GM19324 (cell line): ENCODE measurements around the gene FOXN1.
"Not testable (repeated sequence)": the region's sequence is repeated elsewhere in the genome, so short reads cannot be mapped to it uniquely, and the experiment has no call there.

Experiments
- ATAC-seq: cut with Tn5 transposase; IDR thresholded peaks from one replicate; pipeline ENCODE4 v1.9.1; 2021; ENCODE audit warnings: mild to moderate bottlenecking, moderate library complexity; ENCODE audit not compliant: unreplicated experiment, low FRiP score

FOXN1 gene

GRCh38 chr17:28572259-28573039 lies 66.3 kb downstream of the FOXN1 start:
- ATAC-seq, result no peak

DNA sequence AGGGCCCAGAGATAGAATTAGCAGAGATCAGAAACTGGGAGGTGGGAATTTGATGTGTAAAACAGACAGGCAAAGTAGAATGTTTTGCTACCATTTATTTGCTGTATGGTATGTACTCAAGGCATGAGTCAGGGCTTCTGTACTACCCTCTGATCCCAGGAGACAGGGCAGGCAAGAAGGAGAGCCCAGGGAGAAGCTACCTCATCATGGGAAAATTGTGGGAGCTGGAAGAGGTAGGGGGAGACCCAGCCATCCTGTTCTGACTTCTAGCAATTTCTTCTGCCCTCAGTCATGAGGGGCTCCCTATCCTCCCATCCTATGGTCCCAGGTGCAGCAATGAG lies 66.9 kb downstream of the FOXN1 start:
- no peak for ATAC-seq

DNA sequence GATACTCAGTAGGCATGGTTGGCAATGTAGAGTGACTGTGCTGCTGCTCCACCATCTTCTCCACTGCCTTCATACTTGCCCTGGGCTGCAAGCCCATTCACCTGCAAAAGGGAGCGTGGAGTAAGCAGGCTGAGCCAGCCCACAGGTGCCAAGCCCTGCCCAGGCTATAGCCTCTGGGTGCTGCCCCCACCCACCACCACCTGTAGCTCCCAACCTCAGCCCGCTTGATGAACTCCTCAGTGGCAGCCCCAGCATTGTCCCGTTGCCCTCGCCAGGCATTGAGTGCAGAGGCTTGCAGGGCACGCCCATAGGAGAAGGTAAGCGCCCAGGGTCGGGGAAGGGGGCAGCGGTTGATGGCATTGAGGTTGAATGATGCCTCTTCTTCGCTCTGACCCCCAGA lies 67.4 kb downstream of the FOXN1 start:
- no peak for ATAC-seq

DNA sequence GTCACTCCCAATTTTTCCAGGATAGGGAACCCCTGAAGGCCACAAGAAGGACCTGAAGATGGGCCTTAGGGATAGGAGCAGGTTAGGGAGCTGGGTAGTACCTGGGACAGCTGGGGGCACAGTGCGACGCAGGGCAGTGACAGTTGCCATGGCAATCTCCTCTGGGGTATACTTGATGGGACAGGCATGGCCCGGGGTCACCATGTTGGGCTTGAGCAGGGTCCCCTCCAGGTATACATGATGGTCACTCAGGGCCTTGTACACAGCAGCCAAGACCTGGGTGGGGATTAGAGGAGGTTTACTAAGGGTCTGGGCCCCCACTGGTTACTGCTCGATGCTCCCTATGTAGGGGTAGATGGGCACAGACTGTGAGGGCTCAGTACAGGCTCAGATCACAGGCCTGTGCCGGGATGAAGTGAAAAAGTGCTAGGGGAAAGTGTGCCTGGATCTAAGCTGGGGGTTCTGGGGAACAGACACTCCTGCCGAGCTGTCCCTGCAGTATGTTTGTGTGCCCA lies 67.9 kb downstream of the FOXN1 start:
- no peak for ATAC-seq

- ATAC-seq, result no peak
These were observed 68.4 kb downstream of the FOXN1 start for GRCh38 chr17:28574526-28574925.

DNA sequence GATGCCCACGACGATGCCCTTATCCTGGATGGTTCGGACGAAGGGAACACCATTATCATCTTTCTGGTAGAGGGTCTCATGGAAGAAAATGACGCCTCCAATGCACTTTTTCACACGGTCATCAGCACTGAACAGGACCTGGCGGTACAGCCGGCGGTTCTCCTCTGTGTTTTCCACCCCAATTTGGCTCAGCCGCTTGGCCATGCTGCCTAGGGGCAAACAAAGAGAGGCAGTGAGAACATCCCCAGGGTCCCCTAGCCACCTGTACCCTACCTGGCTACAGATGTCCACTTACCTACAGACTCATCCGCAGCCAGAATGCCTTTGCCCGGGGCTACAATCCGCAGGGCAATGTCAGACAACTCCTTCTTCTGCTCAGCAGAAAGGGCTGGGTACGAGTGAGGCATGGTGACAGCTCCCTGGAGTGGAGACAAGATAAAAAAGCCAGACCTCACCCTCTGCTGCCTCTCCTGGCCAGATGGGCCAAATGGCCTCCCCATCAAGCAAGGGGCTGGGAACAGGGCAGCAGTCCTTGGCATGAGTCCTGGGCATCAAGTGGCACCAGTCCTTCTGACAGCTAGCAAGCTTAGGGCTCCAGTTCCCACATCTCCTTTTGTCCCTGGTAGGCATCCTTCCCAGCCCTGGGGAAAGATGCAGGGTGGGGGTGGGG lies 69.1 kb downstream of the FOXN1 start:
- no peak for ATAC-seq

GRCh38 chr17:28576016-28576415 lies 69.9 kb downstream of the FOXN1 start:
- ATAC-seq, result not testable (repeated sequence)

- peak; percentile 77 for ATAC-seq
These were observed 70.8 kb downstream of the FOXN1 start, which contains the start of gene ALDOC for GRCh38 chr17:28576758-28577465. Gene ALDOC (minus strand): TSS chr17:28576895. CDS start chr17:28575532, 1,363 bp downstream.

- ATAC-seq, result no peak
These were observed 71.3 kb downstream of the FOXN1 start for GRCh38 chr17:28577466-28577824.

GRCh38 chr17:28578246-28579195 lies 72.4 kb downstream of the FOXN1 start:
- ATAC-seq, result no peak

GRCh38 chr17:28579526-28579925 lies 73.4 kb downstream of the FOXN1 start:
- no peak for ATAC-seq

GRCh38 chr17:28580959-28581358 lies 74.8 kb downstream of the FOXN1 start:
- no peak for ATAC-seq

DNA sequence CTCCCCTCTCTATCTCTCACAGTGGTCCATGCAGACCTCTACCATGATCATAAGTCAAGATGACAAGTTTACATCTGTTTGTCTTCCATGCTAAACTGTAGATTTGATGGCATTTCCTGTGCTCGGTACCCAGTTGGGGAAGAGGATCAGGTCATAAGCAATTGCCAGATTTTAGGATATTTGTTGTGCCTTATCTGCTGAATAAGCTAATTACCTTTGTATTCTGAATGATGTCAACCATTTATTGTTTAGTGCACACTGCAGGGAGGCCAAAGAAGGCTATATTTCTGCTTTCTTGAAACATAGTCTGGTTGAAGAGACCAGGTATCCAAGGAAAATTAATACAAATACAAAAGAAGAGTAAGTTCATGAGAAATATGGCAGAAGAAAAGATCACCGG lies 76.4 kb downstream of the FOXN1 start:
- no peak for ATAC-seq

GRCh38 chr17:28584434-28584833 lies 78.3 kb downstream of the FOXN1 start:
- no peak for ATAC-seq

- ATAC-seq, result no peak
These were observed 79.7 kb downstream of the FOXN1 start for GRCh38 chr17:28585851-28586250.
